PC-9 (cell line): Measurements from ENCODE around the gene ESPL1. TPM values are rescaled to one million over a fixed set of nuclear protein-coding genes. Genes with fewer than 3 reads are reported as not detected.

Experiments
- BruUV-seq: library from RNA; stranded (reverse); fragments of 400-500 nt; replicated peaks from 2 replicates; lab custom pipeline; 2021; lab: Mats Ljungman, UMichigan
- CTCF ChIA-PET: fragments of 300-600 bp; sonication (Branson Sonifier 250); formaldehyde crosslinking; loops from one replicate; lab custom pipeline; 2022; ENCODE audit warnings: antibody characterized with exemption; lab: Charles Lee
- POLR2A ChIA-PET: fragments of 300-600 bp; sonication (Branson Sonifier 250); formaldehyde crosslinking; loops from one replicate; lab custom pipeline; 2022; ENCODE audit warnings: antibody characterized with exemption; ENCODE audit not compliant: unreplicated experiment; lab: Charles Lee
- DNase-seq, 2 experiments: peaks; one replicate each; pipeline versions ENCODE4 v3.0.0 to v3.0.0-alpha.2; 2015 to 2022; ENCODE audit warnings: mixed read lengths in 1 of 2
- H2AFZ ChIP-seq: fragments of 200-600 bp; sonication (generic); 2 replicates; pipeline ENCODE4 v1.8.1; 2017; ENCODE audit warnings: antibody characterized with exemption
- H3F3A ChIP-seq: fragments of 200-600 bp; sonication (generic); 2 replicates; pipeline ENCODE4 v1.8.1; 2017; ENCODE audit warnings: antibody characterized with exemption, mild to moderate bottlenecking, low read depth; ENCODE audit not compliant: insufficient read depth
- H3K27ac ChIP-seq: fragments of 200-600 bp; sonication (generic); 2 replicates; pipeline ENCODE4 v1.6.1; 2016; ENCODE audit warnings: mixed run types
- H3K27me3 ChIP-seq: fragments of 200-600 bp; sonication (generic); 2 replicates; pipeline ENCODE4 v1.6.1; 2016; ENCODE audit warnings: low read depth, mixed run types; ENCODE audit not compliant: insufficient read depth
- H3K36me3 ChIP-seq: fragments of 200-600 bp; sonication (generic); 2 replicates; pipeline ENCODE4 v1.6.1; 2016; ENCODE audit warnings: low read depth, mixed run types
- H3K4me1 ChIP-seq: fragments of 200-600 bp; sonication (generic); replicated peaks from 2 replicates; pipeline ENCODE4 v1.6.1; 2016; ENCODE audit warnings: mixed run types; ENCODE audit not compliant: insufficient read depth
- H3K4me2 ChIP-seq: fragments of 200-600 bp; sonication (generic); 2 replicates; pipeline ENCODE4 v1.6.1; 2017; ENCODE audit warnings: mixed run types
- H3K4me3 ChIP-seq: fragments of 200-600 bp; sonication (generic); 2 replicates; pipeline ENCODE4 v1.6.1; 2016; ENCODE audit warnings: mixed run types
- H3K79me2 ChIP-seq: fragments of 200-600 bp; sonication (generic); 2 replicates; pipeline ENCODE4 v1.6.1; 2017; ENCODE audit warnings: low read depth, mixed run types
- H3K9me2 ChIP-seq: fragments of 200-600 bp; sonication (generic); 2 replicates; pipeline ENCODE4 v1.8.1; 2017; ENCODE audit warnings: mild to moderate bottlenecking; ENCODE audit not compliant: insufficient read depth
- H3K9me3 ChIP-seq: fragments of 200-600 bp; sonication (generic); 2 replicates; pipeline ENCODE4 v1.8.1; 2016; ENCODE audit warnings: low read depth; ENCODE audit not compliant: insufficient read depth
- H4K20me1 ChIP-seq: fragments of 200-600 bp; sonication (generic); 2 replicates; pipeline ENCODE4 v1.8.1; 2017; ENCODE audit not compliant: insufficient read depth
- CTCF ChIP-seq: fragments of 200-600 bp; sonication (generic); conservative IDR thresholded peaks from 2 replicates; pipeline ENCODE4 v1.6.1; 2017; ENCODE audit warnings: mixed run types, antibody characterized with exemption, mild to moderate bottlenecking, moderate library complexity
- EZH2 ChIP-seq: fragments of 200-600 bp; sonication (generic); IDR thresholded peaks from 2 replicates; pipeline ENCODE4 v1.8.0; 2017; ENCODE audit warnings: antibody characterized with exemption, low read depth
- intact Hi-C: fragments of 100-400 bp; cut with micrococcal nuclease; formaldehyde crosslinking; loops from one replicate; pipeline ENCODE4 v1.10.0; 2022; ENCODE audit not compliant: unreplicated experiment
- total RNA-seq: library from RNA; stranded (reverse); gene quantifications from 2 replicates; pipeline ENCODE4 v1.2.3, GENCODE V29; 2021

ESPL1 gene
- total RNA-seq, 1 experiment from 2014 or later = 42.0 TPM

GRCh38 chr12:53288322-53288721 lies 20.2 kb downstream of the ESPL1 start:
- Histone ChIP-seq H3K27me3 (no peaks in the 10 kb centered on the region), H3K79me2 (no peaks in the 10 kb centered on the region), H3K4me1 (no peaks in the 10 kb centered on the region), H3K27ac (no peak overlapping the region), H2AFZ (no peak overlapping the region), H3K4me3 (no peak overlapping the region), H3F3A (peaks cover 2% of the 10 kb centered on the region), H4K20me1 (no peaks in the 10 kb centered on the region), H3K36me3 (no peaks in the 10 kb centered on the region), H3K9me3 (no peaks in the 10 kb centered on the region), H3K4me2 (no peak overlapping the region), H3K9me2 (no peaks in the 10 kb centered on the region)
- no TSS peak for BruUV-seq
- POLR2A ChIA-PET = no interaction called here
- intact Hi-C loops = no loop called here
- CTCF ChIA-PET = interaction anchor here (0.5 to 1.8 kb wide), 3 partner anchors 107 to 223 kb away, joined by 3 to 4 read pairs (median 4); no protein-coding TSS in a partner anchor
- TF ChIP-seq EZH2 = no peak
- no peak for TF ChIP-seq CTCF
- no peak for DNase-seq

DNA sequence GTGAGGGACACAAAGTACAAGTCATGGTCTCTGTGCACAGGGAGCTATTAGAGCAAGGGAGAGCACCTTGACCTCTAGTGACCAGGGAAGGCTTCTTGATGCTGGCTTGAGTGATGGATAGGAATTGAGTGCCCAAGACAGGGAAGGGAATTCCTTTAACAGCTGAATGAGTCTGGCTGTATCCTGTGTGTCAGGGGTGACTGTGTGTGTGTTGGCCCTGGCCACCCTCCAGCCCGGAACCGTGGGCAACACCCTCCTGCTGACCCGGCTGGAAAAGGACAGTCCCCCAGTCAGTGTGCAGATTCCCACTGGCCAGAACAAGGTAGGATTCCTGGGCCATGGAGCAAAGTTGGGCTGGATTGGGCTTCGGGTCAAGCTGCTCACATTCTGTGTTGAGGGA lies 21.8 kb downstream of the ESPL1 start:
- Histone ChIP-seq H3K4me1 (peaks cover 3% of the 10 kb centered on the region; the same call in 1 of the 2 replicates), H3F3A (peaks cover 15% of the 10 kb centered on the region), H4K20me1 (no peaks in the 10 kb centered on the region), H2AFZ (no peak overlapping the region), H3K4me3 (no peak overlapping the region), H3K79me2 (no peaks in the 10 kb centered on the region), H3K4me2 (no peak overlapping the region), H3K36me3 (no peaks in the 10 kb centered on the region), H3K27ac (no peak overlapping the region), H3K9me3 (no peaks in the 10 kb centered on the region), H3K9me2 (no peaks in the 10 kb centered on the region), H3K27me3 (no peaks in the 10 kb centered on the region)
- no peak for DNase-seq
- ChIA-PET POLR2A (no interaction called here), CTCF (no interaction called here)
- BruUV-seq = no TSS peak
- intact Hi-C loops = no loop called here
- TF ChIP-seq EZH2 = no peak
- TF ChIP-seq CTCF = no peak

DNA sequence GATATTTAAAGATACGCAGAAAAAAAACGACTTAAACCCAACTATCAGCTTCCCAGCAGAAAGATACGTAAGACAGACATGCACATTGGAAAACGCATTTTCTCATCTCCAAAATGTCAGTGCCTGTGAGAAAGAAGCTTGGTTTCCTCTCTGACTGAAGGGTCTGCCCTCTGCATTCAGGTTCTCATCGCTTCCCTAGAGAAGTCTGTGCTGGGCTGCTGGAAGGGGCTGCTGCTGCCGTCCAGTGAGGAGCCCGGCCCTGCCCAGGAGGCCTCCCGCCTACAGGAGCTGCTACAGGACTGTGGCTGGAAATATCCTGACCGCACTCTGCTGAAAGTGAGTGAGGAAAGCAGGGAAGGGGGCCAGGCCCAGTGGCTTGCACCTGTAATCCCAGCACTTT lies 22.6 kb downstream of the ESPL1 start:
- DNase-seq = no peak
- ChIA-PET POLR2A (no interaction called here), CTCF (no interaction called here)
- Histone ChIP-seq H3K4me3 (no peak overlapping the region), H3K79me2 (peaks cover 3% of the 10 kb centered on the region), H3K36me3 (no peaks in the 10 kb centered on the region), H3K27me3 (no peaks in the 10 kb centered on the region), H3K27ac (no peak overlapping the region), H3K9me2 (no peaks in the 10 kb centered on the region), H3K4me1 (peaks cover 6% of the 10 kb centered on the region; the same call in 1 of the 2 replicates), H2AFZ (no peak overlapping the region), H4K20me1 (no peaks in the 10 kb centered on the region), H3K4me2 (no peak overlapping the region), H3K9me3 (no peaks in the 10 kb centered on the region), H3F3A (peaks cover 15% of the 10 kb centered on the region)
- no peak for TF ChIP-seq EZH2
- TF ChIP-seq CTCF = no peak
- intact Hi-C loops = no loop called here
- no TSS peak for BruUV-seq
